GM19452 (cell line): ENCODE results near the gene GCN1.

Source experiments
- ATAC-seq: cut with Tn5 transposase; IDR thresholded peaks from one replicate; pipeline ENCODE4 v1.9.1; 2021; ENCODE audit not compliant: unreplicated experiment

The GCN1 gene

GRCh38 chr12:120098756-120099470 lies 95.6 kb downstream of the GCN1 start:
- no peak for ATAC-seq

- ATAC-seq, result no peak
Measured at GRCh38 chr12:120096671-120097202, 97.8 kb downstream of the GCN1 start.

- no peak for ATAC-seq
Measured at GRCh38 chr12:120095736-120096135, 98.8 kb downstream of the GCN1 start.

GRCh38 chr12:120095331-120095730 lies 99.2 kb downstream of the GCN1 start:
- no peak for ATAC-seq

- no peak for ATAC-seq
Measured at GRCh38 chr12:120094485-120094884, 100.0 kb downstream of the GCN1 start.

- ATAC-seq, result no peak
Measured at GRCh38 chr12:120093592-120094355, 100.7 kb downstream of the GCN1 start.

- no peak for ATAC-seq
Measured at GRCh38 chr12:120093336-120093591, 101.3 kb downstream of the GCN1 start.

GRCh38 chr12:120092551-120093335 lies 101.8 kb downstream of the GCN1 start:
- ATAC-seq, result no peak

GRCh38 chr12:120091371-120092090 lies 103.0 kb downstream of the GCN1 start:
- no peak for ATAC-seq

GRCh38 chr12:120090626-120091295 lies 103.8 kb downstream of the GCN1 start:
- no peak for ATAC-seq

- no peak for ATAC-seq
Measured at GRCh38 chr12:120090206-120090605, 104.3 kb downstream of the GCN1 start.

- no peak for ATAC-seq
Measured at GRCh38 chr12:120089796-120090195, 104.7 kb downstream of the GCN1 start.

- ATAC-seq, result no peak
Measured at GRCh38 chr12:120089105-120089504, 105.4 kb downstream of the GCN1 start.

GRCh38 chr12:120086801-120087621 lies 107.5 kb downstream of the GCN1 start:
- ATAC-seq, result peak; percentile 98

- no peak for ATAC-seq
Measured at GRCh38 chr12:120085920-120086645, 108.4 kb downstream of the GCN1 start.

- no peak for ATAC-seq
Measured at GRCh38 chr12:120081641-120082040, 112.9 kb downstream of the GCN1 start.

- no peak for ATAC-seq
Measured at GRCh38 chr12:120079411-120080400, 114.8 kb downstream of the GCN1 start.

GRCh38 chr12:120078868-120079267 lies 115.6 kb downstream of the GCN1 start:
- ATAC-seq, result no peak
